GM12874 (cell line): ENCODE data around the gene LMTK3.

Experiments
- CTCF ChIP-seq: IDR thresholded peaks from 2 replicates; pipeline ENCODE4 v1.5.1; 2011; ENCODE audit warnings: low read depth, mild to moderate bottlenecking, control low read depth, low read length, moderate library complexity; ENCODE audit not compliant: insufficient read depth

The LMTK3 gene

GRCh38 chr19:48484931-48485612 is 26.6 kb downstream of the LMTK3 start:
- no peak for TF ChIP-seq CTCF

- no peak for TF ChIP-seq CTCF
These were observed 27.3 kb downstream of the LMTK3 start for GRCh38 chr19:48484247-48484893.

DNA sequence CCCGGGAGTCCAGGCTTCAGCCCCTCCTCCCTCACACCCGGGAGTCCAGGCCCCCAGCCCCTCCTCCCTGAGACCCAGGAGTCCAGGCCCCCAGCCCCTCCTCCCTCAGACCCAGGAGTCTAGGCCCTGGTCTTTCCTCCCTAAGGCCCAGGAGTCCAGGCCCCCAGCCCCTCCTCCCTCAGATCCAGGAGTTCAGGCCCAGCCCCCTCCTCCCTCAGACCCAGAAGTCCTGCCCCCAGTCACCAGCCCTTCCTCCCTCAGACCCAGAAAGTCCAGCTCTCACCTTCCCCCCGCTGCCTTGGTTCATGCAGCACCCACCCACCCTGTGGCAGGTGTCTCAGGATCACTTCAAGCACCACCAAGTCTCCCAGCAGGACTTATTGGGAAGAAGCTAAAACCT is 28.3 kb downstream of the LMTK3 start:
- no peak for TF ChIP-seq CTCF

- no peak for TF ChIP-seq CTCF
These were observed 29.6 kb downstream of the LMTK3 start for GRCh38 chr19:48481846-48482639.

GRCh38 chr19:48480558-48481500 is 30.8 kb downstream of the LMTK3 start:
- no peak for TF ChIP-seq CTCF

DNA sequence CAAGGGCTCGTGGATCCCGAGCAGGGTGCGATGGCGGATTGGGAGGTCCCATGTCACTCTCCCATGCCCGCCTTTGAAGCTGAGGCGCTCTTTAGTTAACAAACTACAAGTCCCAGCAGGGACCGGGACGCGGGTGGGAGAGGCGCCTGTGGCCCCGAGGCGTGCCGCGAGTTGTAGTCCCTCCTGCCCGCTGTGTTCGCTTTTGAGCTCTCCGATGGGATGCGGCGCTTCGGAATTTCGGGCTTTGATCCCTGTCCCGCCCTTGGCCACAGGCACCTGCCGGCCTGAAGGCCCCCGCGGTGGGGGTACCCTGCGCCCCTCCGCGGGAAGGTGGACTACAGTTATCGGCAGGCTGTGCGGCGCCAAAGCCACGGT is 31.5 kb downstream of the LMTK3 start:
- no peak for TF ChIP-seq CTCF

GRCh38 chr19:48479686-48480085 is 31.9 kb downstream of the LMTK3 start:
- TF ChIP-seq CTCF: no peak
